ENCODE data around the gene CAST. TPM values are rescaled to one million over a fixed set of nuclear protein-coding genes. Genes with fewer than 3 reads are reported as not detected.

Gene CAST
- total RNA-seq, 2 experiments from 2014 or later = 40.5 to 90.1 TPM

GRCh38 chr5:96664669-96665068 lies 2.5 kb downstream of the CAST start:
- peaks cover 23% of the 10 kb centered on the region for H3K4me1 ChIP-seq (ENCODE audit: insufficient read depth, low read length, poor library complexity, severe bottlenecking)
- no peak overlapping the region for H3K27ac ChIP-seq (ENCODE audit: low read depth, low read length, poor library complexity, severe bottlenecking)
- no peaks in the 10 kb centered on the region for H4K20me1 ChIP-seq (ENCODE audit: insufficient read depth, low read length)
- no TSS peak for BruUV-seq (replicated peaks)
- H3K4me3 ChIP-seq (ENCODE audit: low read depth, low read length, poor library complexity, severe bottlenecking) = no peak overlapping the region
- no peak for DNase-seq (ENCODE audit: low spot score)
- no peaks in the 10 kb centered on the region for H3K9me2 ChIP-seq (ENCODE audit: insufficient read depth, low read length)
- H3K4me2 ChIP-seq (ENCODE audit: low read length) = no peak overlapping the region
- H3K36me3 ChIP-seq (ENCODE audit: insufficient read depth, low read length) = no peaks in the 10 kb centered on the region
- ChIA-PET CTCF (ENCODE audit: unreplicated experiment) (no interaction called here), POLR2A (no interaction called here)
- H3K79me2 ChIP-seq (ENCODE audit: insufficient read depth, low read depth, low read length) = no peaks in the 10 kb centered on the region; the same call in 1 of the 2 replicates
- TF ChIP-seq CTCF (conservative IDR thresholded peaks at IDR 0.05; ENCODE audit: low read length) = no peak
- TF ChIP-seq EZH2phosphoT487 (IDR thresholded peaks at IDR 0.05; ENCODE audit: borderline replicate concordance, low read depth, low read length) = no peak
- no peak overlapping the region for H2AFZ ChIP-seq (ENCODE audit: low read length)
- no peaks in the 10 kb centered on the region for H3K9me3 ChIP-seq (ENCODE audit: low read length)
- intact Hi-C loops (cut with micrococcal nuclease; ENCODE audit: unreplicated experiment) = loop anchor here (5.0 kb wide), 1 partner anchor 1017 kb away; the partner anchor contains the start of gene RFESD

- Histone ChIP-seq H3K4me3 (ENCODE audit: low read depth, low read length, poor library complexity, severe bottlenecking) (no peak overlapping the region), H2AFZ (ENCODE audit: low read length) (no peak overlapping the region), H3K36me3 (ENCODE audit: insufficient read depth, low read length) (no peaks in the 10 kb centered on the region), H4K20me1 (ENCODE audit: insufficient read depth, low read length) (no peaks in the 10 kb centered on the region), H3K9me3 (ENCODE audit: low read length) (no peaks in the 10 kb centered on the region), H3K4me1 (ENCODE audit: insufficient read depth, low read length, poor library complexity, severe bottlenecking) (peaks cover 7% of the 10 kb centered on the region), H3K79me2 (ENCODE audit: insufficient read depth, low read depth, low read length) (no peaks in the 10 kb centered on the region; the same call in 1 of the 2 replicates), H3K4me2 (ENCODE audit: low read length) (no peak overlapping the region), H3K27ac (ENCODE audit: low read depth, low read length, poor library complexity, severe bottlenecking) (no peak overlapping the region), H3K9me2 (ENCODE audit: insufficient read depth, low read length) (no peaks in the 10 kb centered on the region)
- intact Hi-C loops (cut with micrococcal nuclease; ENCODE audit: unreplicated experiment) = no loop called here
- CTCF ChIA-PET (ENCODE audit: unreplicated experiment) = no interaction called here
- no peak for TF ChIP-seq EZH2phosphoT487 (IDR thresholded peaks at IDR 0.05; ENCODE audit: borderline replicate concordance, low read depth, low read length)
- no peak for TF ChIP-seq CTCF (conservative IDR thresholded peaks at IDR 0.05; ENCODE audit: low read length)
- no peak for DNase-seq (ENCODE audit: low spot score)
- POLR2A ChIA-PET = interaction anchor here (0.6 to 0.7 kb wide), 2 partner anchors 64 to 101 kb away, joined by 3 read pairs; no protein-coding TSS in a partner anchor
- no TSS peak for BruUV-seq (replicated peaks)
Measured at GRCh38 chr5:96668725-96669124, 6.5 kb downstream of the CAST start.

GRCh38 chr5:96669909-96670308 lies 7.7 kb downstream of the CAST start:
- ChIA-PET CTCF (ENCODE audit: unreplicated experiment) (no interaction called here), POLR2A (interaction anchor here (1.1 kb wide), 1 partner anchor 9 kb away, joined by 3 read pairs; no protein-coding TSS in a partner anchor)

More at GRCh38 chr5:96669909-96670308, 7.7 kb downstream of the CAST start:
- no TSS peak for BruUV-seq (replicated peaks)
- Histone ChIP-seq H3K4me1 (ENCODE audit: insufficient read depth, low read length, poor library complexity, severe bottlenecking) (no peaks in the 10 kb centered on the region), H2AFZ (ENCODE audit: low read length) (no peak overlapping the region), H3K9me2 (ENCODE audit: insufficient read depth, low read length) (no peaks in the 10 kb centered on the region), H3K36me3 (ENCODE audit: insufficient read depth, low read length) (no peaks in the 10 kb centered on the region), H3K79me2 (ENCODE audit: insufficient read depth, low read depth, low read length) (no peaks in the 10 kb centered on the region; the same call in 1 of the 2 replicates), H3K9me3 (ENCODE audit: low read length) (no peaks in the 10 kb centered on the region), H3K4me2 (ENCODE audit: low read length) (no peak overlapping the region), H4K20me1 (ENCODE audit: insufficient read depth, low read length) (0 out of 2 replicates have a peak, but pooled peaks cover 3% of the 10 kb centered on the region), H3K4me3 (ENCODE audit: low read depth, low read length, poor library complexity, severe bottlenecking) (no peak overlapping the region), H3K27ac (ENCODE audit: low read depth, low read length, poor library complexity, severe bottlenecking) (no peak overlapping the region)
- TF ChIP-seq EZH2phosphoT487 (IDR thresholded peaks at IDR 0.05; ENCODE audit: borderline replicate concordance, low read depth, low read length) (no peak), CTCF (conservative IDR thresholded peaks at IDR 0.05; ENCODE audit: low read length) (no peak)
- intact Hi-C loops (cut with micrococcal nuclease; ENCODE audit: unreplicated experiment) = no loop called here
- no peak for DNase-seq (ENCODE audit: low spot score)

All from OCI-LY7 (cell line).